GM12878 (cell line): ENCODE measurements around the gene FABP1.

Experiments
- CREB1 ChIP-seq: IDR thresholded peaks from 2 replicates; pipeline ENCODE4 v1.6.1; 2012; ENCODE audit warnings: low read depth, mild to moderate bottlenecking, inconsistent platforms
- EZH2 ChIP-seq: IDR thresholded peaks from 2 replicates; pipeline ENCODE4 v1.6.1; 2012; ENCODE audit warnings: low read depth, mild to moderate bottlenecking, control low read depth, inconsistent platforms, low read length, borderline replicate concordance; ENCODE audit not compliant: control insufficient read depth
- POLR2AphosphoS5 ChIP-seq: IDR thresholded peaks from 2 replicates; pipeline ENCODE4 v1.6.1; 2011; ENCODE audit warnings: mild to moderate bottlenecking, low read length, inconsistent platforms
- SUZ12 ChIP-seq: fragments of 200-600 bp; sonication (generic); IDR thresholded peaks from one replicate; pipeline ENCODE4 v1.6.1; 2018; ENCODE audit warnings: antibody characterized with exemption, mild to moderate bottlenecking; ENCODE audit not compliant: unreplicated experiment
- TF ChIP-seq, protein P1 (sequence below): IDR thresholded peaks from 2 replicates; pipeline ENCODE4 v1.6.1; 2012; ENCODE audit warnings: low read length, inconsistent platforms

DNA sequence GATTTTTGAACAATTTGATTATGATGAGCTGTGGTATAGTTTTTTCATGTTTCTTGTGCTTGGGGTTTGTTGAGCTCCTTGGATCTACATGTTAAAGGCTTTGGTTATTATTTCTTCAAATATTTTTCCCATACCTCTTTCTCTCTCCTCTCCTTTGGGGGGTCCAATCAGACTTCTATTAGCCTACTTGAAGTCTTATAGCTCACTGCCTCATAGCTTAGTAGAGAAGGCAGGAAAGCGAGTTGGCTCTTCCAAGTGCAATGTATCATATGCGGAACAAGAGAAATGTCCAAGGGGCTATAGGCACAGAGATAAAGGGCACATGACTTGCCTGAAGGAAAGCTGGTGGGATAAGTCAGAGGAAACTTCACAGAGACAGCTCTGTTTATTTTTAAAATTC lies 14.1 kb upstream of the FABP1 start:
- TF ChIP-seq, protein P1, sequence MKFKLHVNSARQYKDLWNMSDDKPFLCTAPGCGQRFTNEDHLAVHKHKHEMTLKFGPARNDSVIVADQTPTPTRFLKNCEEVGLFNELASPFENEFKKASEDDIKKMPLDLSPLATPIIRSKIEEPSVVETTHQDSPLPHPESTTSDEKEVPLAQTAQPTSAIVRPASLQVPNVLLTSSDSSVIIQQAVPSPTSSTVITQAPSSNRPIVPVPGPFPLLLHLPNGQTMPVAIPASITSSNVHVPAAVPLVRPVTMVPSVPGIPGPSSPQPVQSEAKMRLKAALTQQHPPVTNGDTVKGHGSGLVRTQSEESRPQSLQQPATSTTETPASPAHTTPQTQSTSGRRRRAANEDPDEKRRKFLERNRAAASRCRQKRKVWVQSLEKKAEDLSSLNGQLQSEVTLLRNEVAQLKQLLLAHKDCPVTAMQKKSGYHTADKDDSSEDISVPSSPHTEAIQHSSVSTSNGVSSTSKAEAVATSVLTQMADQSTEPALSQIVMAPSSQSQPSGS = no peak
- TF ChIP-seq EZH2 (no peak), SUZ12 (no peak), POLR2AphosphoS5 (no peak), CREB1 (no peak)
